ENCODE data around the gene UBR1.

- TF ChIP-seq CTCF (conservative IDR thresholded peaks at IDR 0.05; ENCODE audit: low read length) (no peak), EZH2phosphoT487 (IDR thresholded peaks at IDR 0.05; ENCODE audit: borderline replicate concordance, low read depth, low read length) (no peak)
These were observed 131.5 kb downstream of the UBR1 start for GRCh38 chr15:42974202-42974862.

All from OCI-LY7 (cell line).